DMS153 (cell line): ENCODE measurements around the gene DGCR2.

Experiments used
- DNase-seq: peaks from one replicate; lab custom pipeline; 2025; lab: John Stamatoyannopoulos, UW

Gene DGCR2

GRCh38 chr22:19127329-19128008, 5.3 kb upstream of the DGCR2 start:
- no peak for DNase-seq

- DNase-seq, result no peak
Measured at GRCh38 chr22:19126309-19127273, 4.4 kb upstream of the DGCR2 start.

DNA sequence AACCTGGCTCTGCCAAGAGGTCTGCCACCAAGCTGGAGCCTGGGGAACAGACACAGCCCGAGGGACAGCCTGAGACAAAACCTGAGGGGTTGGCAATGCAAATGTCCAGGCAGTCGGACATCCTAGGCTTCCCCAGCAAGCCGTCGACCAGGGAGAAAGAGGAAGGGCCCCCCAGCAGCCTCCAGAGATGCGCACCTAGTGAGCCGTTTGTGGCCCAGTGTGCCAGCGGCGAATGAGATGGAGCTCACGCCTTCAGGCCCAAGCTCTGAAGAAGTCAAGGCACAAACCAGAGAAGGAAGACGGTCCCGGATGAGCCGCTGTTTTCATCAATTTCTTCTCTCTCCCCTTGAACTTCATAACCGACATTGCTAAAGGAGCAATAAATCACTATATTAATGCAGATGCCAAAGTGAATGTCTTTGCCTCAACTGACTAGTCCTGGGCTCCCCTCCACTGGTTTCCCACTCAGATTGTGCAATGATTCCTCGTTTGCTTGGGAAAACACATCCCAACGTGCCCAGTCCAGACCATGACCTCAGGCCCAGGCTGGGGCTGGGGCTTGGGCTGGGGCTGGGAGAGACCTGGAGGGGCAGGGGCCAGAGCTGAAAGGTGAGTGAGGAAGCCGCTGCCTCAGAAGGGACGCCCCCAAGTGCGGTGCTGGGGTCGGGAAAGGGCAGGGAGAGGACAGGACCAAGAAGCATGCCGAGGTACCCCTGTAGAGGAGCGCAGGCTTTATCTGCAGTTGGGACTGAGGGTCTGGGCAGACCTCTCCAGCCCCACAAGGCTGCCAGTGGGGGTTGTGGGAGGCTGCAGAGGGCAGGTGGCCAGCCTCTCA, 3.5 kb upstream of the DGCR2 start:
- no peak for DNase-seq

DNA sequence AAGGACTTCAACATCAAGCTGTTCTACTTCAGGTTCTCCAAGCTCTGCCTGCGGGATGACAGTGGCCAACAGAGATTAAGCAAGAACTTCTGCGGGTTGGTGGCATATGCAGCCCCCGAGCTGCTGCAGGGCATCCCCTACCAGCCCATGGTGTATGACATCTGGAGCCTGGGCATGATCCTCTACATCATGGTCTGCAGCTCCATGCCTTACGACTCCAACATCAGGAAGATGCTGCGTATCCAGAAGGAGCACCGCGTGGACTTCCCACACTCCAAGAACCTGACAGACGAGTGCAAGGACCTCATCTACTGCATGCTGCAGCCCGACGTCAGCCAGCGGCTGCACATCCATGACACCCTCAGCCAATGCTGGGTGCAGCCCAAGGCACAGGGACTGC, 2.8 kb upstream of the DGCR2 start:
- no peak for DNase-seq

- no peak for DNase-seq
Measured at GRCh38 chr22:19124377-19124776, 2.2 kb upstream of the DGCR2 start.

- no peak for DNase-seq
Measured at GRCh38 chr22:19123936-19124335, 1.7 kb upstream of the DGCR2 start.

DNA sequence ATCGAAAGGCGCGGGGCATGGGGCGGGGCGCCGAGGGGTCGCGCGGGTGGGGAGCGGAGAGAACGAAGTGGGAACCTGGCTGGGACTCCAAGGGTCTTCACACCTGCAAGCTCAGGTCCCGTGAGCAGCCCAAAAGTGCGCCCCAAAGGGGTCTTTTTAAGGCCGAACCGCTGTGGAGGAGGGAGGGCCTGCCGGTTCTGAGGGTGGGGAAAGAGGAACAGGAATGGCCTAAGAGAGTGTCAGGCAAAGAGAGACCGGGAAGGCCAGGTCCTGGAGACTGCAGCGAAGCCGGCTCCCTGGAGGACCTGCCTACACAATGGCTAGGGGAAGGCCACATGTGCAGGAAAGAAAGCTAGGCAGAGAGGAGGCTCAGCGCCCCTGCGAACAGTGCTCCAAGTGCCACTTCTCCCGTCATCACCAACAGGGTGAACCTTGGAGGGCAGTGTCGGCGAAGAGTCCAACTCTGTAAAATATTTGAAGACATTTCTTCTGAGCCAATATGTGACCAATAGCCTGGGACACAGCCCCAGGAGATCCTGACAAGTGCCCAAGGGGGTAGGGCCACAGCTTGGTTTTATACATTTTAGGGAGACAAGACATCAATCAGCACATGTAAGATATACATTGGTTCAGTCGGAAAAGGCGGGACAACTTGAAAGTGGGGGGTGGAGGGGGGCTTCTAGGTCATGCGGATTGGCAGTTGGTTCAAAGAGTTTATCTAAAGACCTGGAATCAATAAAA, 710 bp upstream of the DGCR2 start:
- no peak for DNase-seq

GRCh38 chr22:19121631-19122142, 525 bp downstream of the DGCR2 start:
- no peak for DNase-seq

GRCh38 chr22:19120829-19121630, 1.2 kb downstream of the DGCR2 start:
- DNase-seq, result no peak

- DNase-seq, result no peak
Measured at GRCh38 chr22:19119949-19120348, 2.3 kb downstream of the DGCR2 start.

- DNase-seq, result no peak
Measured at GRCh38 chr22:19118329-19118880, 3.8 kb downstream of the DGCR2 start.

DNA sequence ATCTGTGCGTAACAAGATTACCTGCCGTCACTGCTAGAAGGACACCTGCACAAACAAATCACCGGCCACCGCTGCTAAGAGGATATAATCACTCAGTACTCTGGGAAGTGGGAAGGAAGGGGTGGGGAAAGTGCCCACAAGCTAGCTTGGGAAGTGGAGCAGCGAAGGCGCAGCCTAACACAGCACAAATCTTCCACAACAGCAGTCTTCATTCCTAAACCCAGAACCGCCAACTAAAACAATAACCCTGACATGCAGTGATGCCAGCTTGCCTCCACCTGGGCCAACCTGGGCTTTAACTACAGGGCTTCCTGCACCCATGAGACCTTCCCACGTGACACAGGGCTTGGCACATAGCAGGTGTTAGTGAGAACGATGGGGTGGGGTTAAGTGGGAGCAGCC, 5.1 kb downstream of the DGCR2 start:
- peak; percentile 62 for DNase-seq

- no peak for DNase-seq
Measured at GRCh38 chr22:19115628-19116027, 6.6 kb downstream of the DGCR2 start.

GRCh38 chr22:19114984-19115552, 7.1 kb downstream of the DGCR2 start:
- no peak for DNase-seq

DNA sequence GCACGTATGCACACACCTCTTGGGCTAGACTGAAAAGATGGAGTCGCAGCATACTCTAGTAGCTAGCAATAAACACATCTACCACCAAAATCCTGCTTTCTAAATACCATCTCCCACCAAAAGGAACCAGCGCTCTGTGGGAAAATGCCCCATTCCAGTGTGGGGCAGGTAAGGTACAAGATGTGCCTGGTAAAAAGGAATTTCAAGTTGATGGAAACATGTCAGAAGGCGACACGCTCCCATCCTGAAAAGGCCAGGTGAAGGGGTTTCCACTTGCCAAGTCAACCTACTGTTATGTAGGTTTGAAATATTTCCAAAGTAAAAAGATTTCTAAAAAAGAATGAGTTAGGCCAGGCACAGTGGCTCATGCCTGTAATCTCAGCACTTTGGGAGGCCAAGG, 8.8 kb downstream of the DGCR2 start:
- DNase-seq, result no peak

DNA sequence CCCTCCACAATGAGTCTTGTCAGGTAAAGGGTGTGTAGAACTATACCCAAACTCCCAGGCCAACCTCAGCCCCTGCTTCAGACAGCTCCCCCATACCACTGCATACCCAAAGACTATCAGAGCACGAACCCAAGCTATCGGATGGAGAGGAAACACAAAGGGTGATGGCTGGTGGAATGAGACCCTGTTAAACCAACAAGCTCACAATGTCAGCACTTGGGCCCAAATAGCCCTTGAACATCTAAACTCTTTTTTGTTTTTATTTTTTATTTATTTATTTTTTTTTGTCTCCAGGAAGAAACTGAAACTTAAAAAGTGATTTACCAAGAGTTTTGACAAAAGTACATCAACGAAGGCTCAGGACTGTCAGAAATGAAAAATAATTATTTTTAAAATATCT, 10.6 kb downstream of the DGCR2 start:
- no peak for DNase-seq

DNA sequence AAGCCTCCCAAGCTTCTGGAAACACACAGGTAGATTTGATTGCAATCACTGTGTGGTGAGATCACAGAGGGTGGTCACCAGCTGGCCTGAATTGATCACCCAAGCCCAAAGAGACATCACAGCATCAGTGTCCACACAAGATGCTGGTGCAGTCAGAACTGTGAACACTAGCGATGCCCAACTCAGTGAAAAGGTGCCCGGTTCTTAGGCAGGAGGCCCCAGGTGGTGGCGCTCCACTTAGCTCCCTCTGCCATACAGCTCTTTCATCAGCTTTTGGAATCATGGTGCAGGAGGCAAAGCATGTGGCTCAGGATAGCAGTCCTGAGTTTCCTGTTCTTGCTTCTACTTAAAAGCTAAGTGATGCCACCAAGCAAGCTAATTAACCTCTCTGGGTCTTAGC, 11.1 kb downstream of the DGCR2 start:
- DNase-seq, result no peak

- DNase-seq, result no peak
Measured at GRCh38 chr22:19110646-19111045, 11.6 kb downstream of the DGCR2 start.

GRCh38 chr22:19110064-19110458, 12.2 kb downstream of the DGCR2 start:
- no peak for DNase-seq
